GM23248 (cell line): ENCODE data around the gene CRISPLD2.

Experiments
- EZH2 ChIP-seq: fragments of 200-600 bp; sonication (generic); IDR thresholded peaks from 2 replicates; pipeline ENCODE4 v1.6.1; 2018; ENCODE audit warnings: antibody characterized with exemption, mild to moderate bottlenecking; ENCODE audit not compliant: insufficient read depth, poor library complexity, severe bottlenecking
- EZH2phosphoT487 ChIP-seq: fragments of 200-600 bp; sonication (generic); IDR thresholded peaks from 2 replicates; pipeline ENCODE4 v1.6.1; 2018; ENCODE audit warnings: antibody characterized with exemption, moderate library complexity, mild to moderate bottlenecking, low read depth; ENCODE audit not compliant: insufficient read depth

DNA sequence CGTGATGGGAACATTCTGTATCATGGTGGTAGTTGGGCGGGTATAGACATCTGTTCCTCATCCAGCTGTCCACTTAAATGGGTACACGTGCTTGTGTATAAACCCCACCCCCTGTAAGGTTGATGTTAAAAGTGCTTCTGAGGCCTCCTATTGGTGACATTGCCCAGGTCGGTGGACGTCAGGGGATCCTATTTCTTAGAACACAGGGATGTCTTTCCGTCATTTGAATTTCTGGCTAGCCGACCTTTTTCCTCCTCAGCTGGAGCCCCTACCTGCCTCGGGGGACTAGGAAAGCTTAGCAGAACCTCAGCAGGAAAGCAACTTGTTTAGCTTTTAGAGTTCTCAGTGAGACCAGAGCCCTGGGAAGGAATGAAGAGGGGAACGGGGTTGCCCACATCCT, 16.6 kb upstream of the CRISPLD2 start:
- TF ChIP-seq EZH2phosphoT487 = no peak
- TF ChIP-seq EZH2 = no peak
